Osteoblast (primary cell): Measurements from ENCODE around the gene CTSL. TPM values are rescaled to one million over a fixed set of nuclear protein-coding genes. Genes with fewer than 3 reads are reported as not detected.
"Not testable (repeated sequence)": the region's sequence is repeated elsewhere in the genome, so short reads cannot be mapped to it uniquely, and the experiment has no call there.

Experiments
- DNase-seq: peaks from one replicate; pipeline ENCODE4 v3.0.0; 2011; ENCODE audit warnings: low spot score, mixed read lengths; ENCODE audit not compliant: insufficient read length; ENCODE audit errors: missing footprints
- H2AFZ ChIP-seq: 2 replicates; pipeline ENCODE4 v1.6.0; 2011; ENCODE audit warnings: mild to moderate bottlenecking, low read length
- H3K27ac ChIP-seq: 2 replicates; pipeline ENCODE4 v1.5.1; 2011; ENCODE audit warnings: mild to moderate bottlenecking, low read depth, low read length, moderate library complexity
- H3K27me3 ChIP-seq: 2 replicates; pipeline ENCODE4 v1.6.0; 2012; ENCODE audit warnings: mild to moderate bottlenecking, control low read depth, inconsistent platforms, low read length, moderate library complexity; ENCODE audit not compliant: insufficient read depth
- H3K36me3 ChIP-seq: 2 replicates; pipeline ENCODE4 v1.5.1; 2011; ENCODE audit warnings: mild to moderate bottlenecking, low read length, control low read depth, moderate library complexity; ENCODE audit not compliant: insufficient read depth
- H3K4me1 ChIP-seq: 2 replicates; pipeline ENCODE4 v1.5.1; 2011; ENCODE audit warnings: mild to moderate bottlenecking, low read length, control low read depth, moderate library complexity; ENCODE audit not compliant: insufficient read depth
- H3K4me2 ChIP-seq: 2 replicates; pipeline ENCODE4 v1.6.0; 2011; ENCODE audit warnings: mild to moderate bottlenecking, low read length; ENCODE audit not compliant: insufficient read depth
- H3K4me3 ChIP-seq: fragments of 200-600 bp; sonication (generic); 3 replicates; pipeline ENCODE4 v1.5.1; 2012; ENCODE audit warnings: mild to moderate bottlenecking, low read length, inconsistent platforms; ENCODE audit not compliant: insufficient read depth
- H3K79me2 ChIP-seq: 2 replicates; pipeline ENCODE4 v1.6.0; 2012; ENCODE audit warnings: mild to moderate bottlenecking, low read length, control low read depth, inconsistent platforms; ENCODE audit not compliant: insufficient read depth
- H3K9me3 ChIP-seq: 2 replicates; pipeline ENCODE4 v1.5.1; 2011; ENCODE audit warnings: low read depth, low read length, control low read depth
- H4K20me1 ChIP-seq: 2 replicates; pipeline ENCODE4 v1.6.0; 2012; ENCODE audit warnings: mild to moderate bottlenecking, low read length, control low read depth; ENCODE audit not compliant: insufficient read depth
- CTCF ChIP-seq: IDR thresholded peaks from 2 replicates; pipeline ENCODE4 v1.5.1; 2011; ENCODE audit warnings: mild to moderate bottlenecking, low read depth, low read length, moderate library complexity; ENCODE audit errors: extremely low read depth
- total RNA-seq: library from RNA; depleted of rRNA; stranded (reverse); fragments of >200 nt; gene quantifications from 2 replicates; pipeline ENCODE4 v1.2.3, GENCODE V29; 2012

Gene CTSL
- total RNA-seq, 1 donor = 384 TPM

- no peaks in the 10 kb centered on the region for H4K20me1 ChIP-seq
- no peak overlapping the region for H3K4me2 ChIP-seq
- no peaks in the 10 kb centered on the region for H3K36me3 ChIP-seq
- no peak for DNase-seq
- H2AFZ ChIP-seq = no peak overlapping the region
- H3K27me3 ChIP-seq = peaks cover 8% of the 10 kb centered on the region
- H3K27ac ChIP-seq = no peak overlapping the region
- TF ChIP-seq CTCF = no peak
- peaks cover 2% of the 10 kb centered on the region for H3K9me3 ChIP-seq
- no peak overlapping the region for H3K4me3 ChIP-seq
- no peaks in the 10 kb centered on the region for H3K79me2 ChIP-seq
- no peaks in the 10 kb centered on the region for H3K4me1 ChIP-seq
Measured at GRCh38 chr9:87753313-87753712, 27.4 kb downstream of the CTSL start.

- H3K4me2 ChIP-seq, H3K4me1 ChIP-seq, H3K4me3 ChIP-seq, H3K9me3 ChIP-seq, DNase-seq, H3K36me3 ChIP-seq, H2AFZ ChIP-seq, H3K79me2 ChIP-seq, H4K20me1 ChIP-seq, H3K27me3 ChIP-seq, H3K27ac ChIP-seq: not testable (repeated sequence)
Measured at GRCh38 chr9:87758330-87758729, 32.4 kb downstream of the CTSL start.

- H3K36me3 ChIP-seq, H3K27ac ChIP-seq, H3K4me3 ChIP-seq, H2AFZ ChIP-seq, H3K4me1 ChIP-seq, H4K20me1 ChIP-seq, H3K4me2 ChIP-seq, DNase-seq, H3K9me3 ChIP-seq, H3K27me3 ChIP-seq, H3K79me2 ChIP-seq: not testable (repeated sequence)
Measured at GRCh38 chr9:87759980-87760379, 34.1 kb downstream of the CTSL start.

- Histone ChIP-seq H3K36me3 (no peaks in the 10 kb centered on the region), H3K9me3 (no peaks in the 10 kb centered on the region), H3K4me1 (no peaks in the 10 kb centered on the region), H3K27ac (no peak overlapping the region), H3K4me2 (no peak overlapping the region), H3K79me2 (no peaks in the 10 kb centered on the region), H3K4me3 (no peak overlapping the region), H3K27me3 (peaks cover 7% of the 10 kb centered on the region), H4K20me1 (no peaks in the 10 kb centered on the region), H2AFZ (no peak overlapping the region)
- TF ChIP-seq CTCF = no peak
- no peak for DNase-seq
Measured at GRCh38 chr9:87760529-87760928, 34.6 kb downstream of the CTSL start.

- H3K4me1 ChIP-seq = no peaks in the 10 kb centered on the region
- peaks cover 7% of the 10 kb centered on the region for H3K27me3 ChIP-seq
- TF ChIP-seq CTCF = no peak
- no peaks in the 10 kb centered on the region for H4K20me1 ChIP-seq
- no peaks in the 10 kb centered on the region for H3K79me2 ChIP-seq
- H2AFZ ChIP-seq = no peak overlapping the region
- H3K36me3 ChIP-seq = no peaks in the 10 kb centered on the region
- H3K27ac ChIP-seq = no peak overlapping the region
- no peak overlapping the region for H3K4me2 ChIP-seq
- H3K4me3 ChIP-seq = no peak overlapping the region
- H3K9me3 ChIP-seq = no peaks in the 10 kb centered on the region
- DNase-seq = no peak
Measured at GRCh38 chr9:87763286-87763685, 37.4 kb downstream of the CTSL start.
